ENCODE results near the gene VKORC1L1. TPM values are rescaled to one million over a fixed set of nuclear protein-coding genes. Genes with fewer than 3 reads are reported as not detected.

The VKORC1L1 gene
- total and polyA plus RNA-seq, 9 of the 15 experiments (the other 6 are each of a cell fraction or from before 2014, with no cell fraction given): 6.8 to 36.5 (median 19.3) TPM

GRCh38 chr7:65927489-65928448 is 54.9 kb downstream of the VKORC1L1 start (continued):
- TF ChIP-seq E2F4 (CRISPR knock-in tag; IDR thresholded peaks at IDR 0.05; ENCODE audit: low read depth): no peak
- no peak for TF ChIP-seq ZBTB12 (CRISPR knock-in tag; IDR thresholded peaks at IDR 0.05)
- TF ChIP-seq PYGO2 (tag; IDR thresholded peaks at IDR 0.05): no peak
- no peak for TF ChIP-seq SPI1 (IDR thresholded peaks at IDR 0.05; ENCODE audit: borderline replicate concordance, low read depth, low read length)
- no peak for TF ChIP-seq ZNF133 (CRISPR knock-in tag; IDR thresholded peaks at IDR 0.05)
- TF ChIP-seq ZNF586 (CRISPR knock-in tag; conservative IDR thresholded peaks at IDR 0.05): no peak
- no peak for TF ChIP-seq TRIM25 (IDR thresholded peaks at IDR 0.05; ENCODE audit: borderline replicate concordance)
- TF ChIP-seq L3MBTL2 (IDR thresholded peaks at IDR 0.05): peak; percentile 51; the same call in 1 of the 2 replicates
- no peak for TF ChIP-seq RCOR1 (IDR thresholded peaks at IDR 0.05; ENCODE audit: borderline replicate concordance in 1 of 2, low read depth in 2 of 2, low read length in 2 of 2)
- no peak for TF ChIP-seq ZNF609 (CRISPR knock-in tag; IDR thresholded peaks at IDR 0.05; ENCODE audit: borderline replicate concordance)
- TF ChIP-seq MCM7 (IDR thresholded peaks at IDR 0.05): no peak
- TF ChIP-seq ZNF707 (CRISPR knock-in tag; conservative IDR thresholded peaks at IDR 0.05): no peak
- no peak for TF ChIP-seq BRF2 (IDR thresholded peaks at IDR 0.05; ENCODE audit: borderline replicate concordance, insufficient read depth, insufficient read length)
- no peak for TF ChIP-seq DDX20 (tag; IDR thresholded peaks at IDR 0.05; ENCODE audit: low read depth)
